Smooth muscle cell (in vitro differentiated cells): ENCODE data around the gene HMGB1. TPM values are rescaled to one million over a fixed set of nuclear protein-coding genes. Genes with fewer than 3 reads are reported as not detected.
"Not testable (repeated sequence)": the region's sequence is repeated elsewhere in the genome, so short reads cannot be mapped to it uniquely, and the experiment has no call there.

Experiments
- DNase-seq: peaks from one replicate; lab custom pipeline; 2025; ENCODE audit not compliant: unreplicated experiment; lab: John Stamatoyannopoulos, UW
- H2AFZ ChIP-seq: fragments of 200-600 bp; sonication (generic); 2 replicates; pipeline ENCODE4 v1.6.0; 2016; ENCODE audit warnings: antibody characterized with exemption, low read depth, mild to moderate bottlenecking
- H3F3A ChIP-seq: fragments of 200-600 bp; sonication (generic); 2 replicates; pipeline ENCODE4 v1.6.0; 2017; ENCODE audit warnings: antibody characterized with exemption, low read depth
- H3K27ac ChIP-seq: fragments of 200-600 bp; sonication (generic); 2 replicates; pipeline ENCODE4 v1.5.1; 2016; ENCODE audit warnings: low read depth, mild to moderate bottlenecking
- H3K27me3 ChIP-seq: fragments of 200-600 bp; sonication (generic); 2 replicates; pipeline ENCODE4 v1.6.1; 2016; ENCODE audit warnings: low read depth, mild to moderate bottlenecking
- H3K36me3 ChIP-seq: fragments of 200-600 bp; sonication (generic); 2 replicates; pipeline ENCODE4 v1.5.1; 2016; ENCODE audit warnings: low read depth
- H3K4me1 ChIP-seq: fragments of 200-600 bp; sonication (generic); 2 replicates; pipeline ENCODE4 v1.5.1; 2016; ENCODE audit warnings: low read depth
- H3K4me2 ChIP-seq: fragments of 200-600 bp; sonication (generic); 2 replicates; pipeline ENCODE4 v1.6.0; 2016; ENCODE audit warnings: mild to moderate bottlenecking
- H3K4me3 ChIP-seq: fragments of 200-600 bp; sonication (generic); 2 replicates; pipeline ENCODE4 v1.5.1; 2016; ENCODE audit warnings: mild to moderate bottlenecking
- H3K79me2 ChIP-seq: fragments of 200-600 bp; sonication (generic); 2 replicates; pipeline ENCODE4 v1.6.0; 2016; ENCODE audit warnings: low read depth, mild to moderate bottlenecking
- H3K9ac ChIP-seq: fragments of 200-600 bp; sonication (generic); 2 replicates; pipeline ENCODE4 v1.6.0; 2016; ENCODE audit warnings: low read depth
- H3K9me3 ChIP-seq: fragments of 200-600 bp; sonication (generic); replicated peaks from 2 replicates; pipeline ENCODE4 v1.5.1; 2016; ENCODE audit warnings: low read depth
- H4K20me1 ChIP-seq: fragments of 200-600 bp; sonication (generic); 2 replicates; pipeline ENCODE4 v1.6.0; 2016; ENCODE audit warnings: low read depth
- WGBS: methylation state at CpG from one replicate; pipeline ENCODE4 v1.1.7; 2016; ENCODE audit warnings: low lambda C conversion rate; 5-methylcytosine and 5-hydroxymethylcytosine counted together
- polyA plus RNA-seq: library from polyadenylated mRNA; unstranded; fragments of >200 nt; fragmentation: Nextera tagmentation; extraction: Ambion mirVana; gene quantifications from 2 replicates; pipeline ENCODE4 v1.2.1, GENCODE V29; 2016
- total RNA-seq: library from RNA; depleted of rRNA; stranded (reverse); fragments of >200 nt; gene quantifications from 2 replicates; pipeline ENCODE4 v1.2.3, GENCODE V29; 2014
- TF ChIP-seq, protein P1 (sequence below): fragments of 200-600 bp; sonication (generic); IDR thresholded peaks from 2 replicates; pipeline ENCODE4 v1.5.1; 2017; ENCODE audit warnings: borderline replicate concordance, mild to moderate bottlenecking, antibody characterized with exemption; ENCODE audit not compliant: insufficient read depth, poor library complexity, severe bottlenecking

Gene HMGB1
- total and polyA plus RNA-seq, 2 experiments from 2014 or later, result 581 to 627 TPM

GRCh38 chr13:30457306-30457891 is 8.3 kb downstream of the HMGB1 start:
- peaks cover 11% of the 10 kb centered on the region for H3K79me2 ChIP-seq
- no peak overlapping the region for H2AFZ ChIP-seq
- H3K9me3 ChIP-seq, result no peaks in the 10 kb centered on the region
- WGBS, result 63% methylated on average over 3 of the region's 3 CpGs
- DNase-seq, result no peak
- no peak overlapping the region for H3K4me2 ChIP-seq
- peaks cover 4% of the 10 kb centered on the region for H3K36me3 ChIP-seq
- TF ChIP-seq, protein P1, sequence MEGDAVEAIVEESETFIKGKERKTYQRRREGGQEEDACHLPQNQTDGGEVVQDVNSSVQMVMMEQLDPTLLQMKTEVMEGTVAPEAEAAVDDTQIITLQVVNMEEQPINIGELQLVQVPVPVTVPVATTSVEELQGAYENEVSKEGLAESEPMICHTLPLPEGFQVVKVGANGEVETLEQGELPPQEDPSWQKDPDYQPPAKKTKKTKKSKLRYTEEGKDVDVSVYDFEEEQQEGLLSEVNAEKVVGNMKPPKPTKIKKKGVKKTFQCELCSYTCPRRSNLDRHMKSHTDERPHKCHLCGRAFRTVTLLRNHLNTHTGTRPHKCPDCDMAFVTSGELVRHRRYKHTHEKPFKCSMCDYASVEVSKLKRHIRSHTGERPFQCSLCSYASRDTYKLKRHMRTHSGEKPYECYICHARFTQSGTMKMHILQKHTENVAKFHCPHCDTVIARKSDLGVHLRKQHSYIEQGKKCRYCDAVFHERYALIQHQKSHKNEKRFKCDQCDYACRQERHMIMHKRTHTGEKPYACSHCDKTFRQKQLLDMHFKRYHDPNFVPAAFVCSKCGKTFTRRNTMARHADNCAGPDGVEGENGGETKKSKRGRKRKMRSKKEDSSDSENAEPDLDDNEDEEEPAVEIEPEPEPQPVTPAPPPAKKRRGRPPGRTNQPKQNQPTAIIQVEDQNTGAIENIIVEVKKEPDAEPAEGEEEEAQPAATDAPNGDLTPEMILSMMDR, result no peak
- H3K9ac ChIP-seq, result no peak overlapping the region
- H4K20me1 ChIP-seq, result peaks cover 10% of the 10 kb centered on the region
- H3K4me3 ChIP-seq, result no peak overlapping the region
- no peaks in the 10 kb centered on the region for H3K27me3 ChIP-seq
- H3F3A ChIP-seq, result peaks cover 11% of the 10 kb centered on the region
- no peaks in the 10 kb centered on the region for H3K4me1 ChIP-seq
- no peak overlapping the region for H3K27ac ChIP-seq

DNA sequence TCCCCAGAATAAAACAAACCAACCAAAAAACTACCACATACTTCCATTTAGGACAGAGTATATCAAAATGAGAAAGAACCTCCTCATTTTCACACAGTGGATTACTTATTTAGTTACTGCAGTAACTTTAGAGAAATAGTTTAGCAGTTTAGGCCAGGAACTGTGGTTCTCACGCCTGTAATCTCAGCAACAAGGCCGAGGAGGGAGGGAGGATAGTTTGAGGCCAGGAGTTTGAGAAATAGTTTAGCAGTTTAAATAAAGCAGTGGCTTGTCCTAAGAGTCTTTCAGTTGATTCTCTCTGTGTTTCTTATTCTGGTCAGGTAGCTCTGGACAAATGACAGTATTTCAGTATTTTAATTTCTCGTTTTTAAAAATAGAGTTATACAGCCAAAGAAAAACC is 9.4 kb downstream of the HMGB1 start:
- Histone ChIP-seq H3F3A (peaks cover 11% of the 10 kb centered on the region), H3K36me3 (no peaks in the 10 kb centered on the region), H3K4me3 (no peak overlapping the region), H3K79me2 (peaks cover under 1% of the 10 kb centered on the region), H2AFZ (no peak overlapping the region), H3K9me3 (no peaks in the 10 kb centered on the region), H3K4me2 (no peak overlapping the region), H3K4me1 (no peaks in the 10 kb centered on the region), H3K27me3 (no peaks in the 10 kb centered on the region), H4K20me1 (peaks cover 4% of the 10 kb centered on the region), H3K9ac (no peak overlapping the region), H3K27ac (no peak overlapping the region)
- TF ChIP-seq, protein P1, result no peak
- DNase-seq, result no peak
- WGBS, result 79% methylated on average over 3 of the region's 3 CpGs

DNA sequence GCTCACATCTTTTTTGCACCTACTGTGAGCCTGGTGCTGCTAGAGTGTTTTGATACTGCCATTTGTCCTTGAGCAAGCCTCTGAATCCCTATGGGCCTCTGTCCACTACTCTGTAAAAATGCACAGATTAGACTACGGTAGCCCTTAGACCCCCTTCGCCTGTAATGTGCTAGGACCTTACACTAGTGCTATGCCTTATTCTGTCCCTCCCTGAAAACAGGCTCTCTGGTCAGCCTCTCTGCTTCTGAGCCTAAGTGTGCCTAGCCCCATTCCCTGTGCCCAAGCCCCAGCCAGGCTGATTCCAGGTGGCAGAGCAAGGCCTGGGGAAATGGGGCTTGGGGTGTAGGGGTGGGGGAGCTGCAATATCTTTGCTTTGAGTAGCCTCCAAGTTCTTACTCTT is 10.7 kb downstream of the HMGB1 start:
- Histone ChIP-seq H3K79me2 (no peaks in the 10 kb centered on the region), H2AFZ (no peak overlapping the region), H4K20me1 (peaks cover 4% of the 10 kb centered on the region), H3K4me2 (no peak overlapping the region), H3F3A (peaks cover 11% of the 10 kb centered on the region), H3K27me3 (no peaks in the 10 kb centered on the region), H3K27ac (no peak overlapping the region), H3K9ac (no peak overlapping the region), H3K4me1 (no peaks in the 10 kb centered on the region), H3K36me3 (no peaks in the 10 kb centered on the region), H3K9me3 (no peaks in the 10 kb centered on the region), H3K4me3 (no peak overlapping the region)
- no peak for DNase-seq
- 90% methylated on average over 2 of the region's 2 CpGs for WGBS
- TF ChIP-seq, protein P1, result no peak

- H3K9ac ChIP-seq, result no peak overlapping the region
- H3K4me1 ChIP-seq, result no peaks in the 10 kb centered on the region
- DNase-seq, result no peak
- H3K9me3 ChIP-seq, result no peaks in the 10 kb centered on the region
- no peak overlapping the region for H3K27ac ChIP-seq
- H3K36me3 ChIP-seq, result no peaks in the 10 kb centered on the region
- H3K4me3 ChIP-seq, result no peak overlapping the region
- H2AFZ ChIP-seq, result no peak overlapping the region
- TF ChIP-seq, protein P1, result no peak
- H3F3A ChIP-seq, result peaks cover 11% of the 10 kb centered on the region
- H3K79me2 ChIP-seq, result no peaks in the 10 kb centered on the region
- no peaks in the 10 kb centered on the region for H3K27me3 ChIP-seq
- H4K20me1 ChIP-seq, result no peaks in the 10 kb centered on the region
- WGBS, result 96% methylated on average over 4 of the region's 4 CpGs
- no peak overlapping the region for H3K4me2 ChIP-seq
These were observed 12.0 kb downstream of the HMGB1 start for GRCh38 chr13:30453727-30454126.

DNA sequence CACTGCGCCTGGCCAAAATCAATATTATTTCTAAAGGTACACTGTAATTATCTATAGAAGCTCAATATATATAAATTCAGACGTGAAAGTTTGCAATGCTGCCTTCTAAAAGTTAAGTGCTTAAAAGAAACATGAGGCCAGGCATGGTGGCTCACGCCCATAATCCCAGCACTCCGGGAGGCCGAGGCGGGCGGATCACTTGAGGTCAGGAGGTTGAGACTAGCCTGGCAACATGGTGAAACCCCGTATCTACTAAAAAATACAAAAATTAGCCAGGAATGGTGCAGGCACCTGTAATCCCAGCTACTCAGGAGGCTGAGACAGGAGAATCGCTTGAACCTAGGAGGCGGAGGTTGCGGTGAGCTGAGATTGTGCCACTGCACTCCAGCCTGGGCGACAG is 14.3 kb downstream of the HMGB1 start:
- not testable (repeated sequence) for H3F3A ChIP-seq, H3K4me1 ChIP-seq, H3K27ac ChIP-seq, H3K9ac ChIP-seq, H2AFZ ChIP-seq, DNase-seq, H3K9me3 ChIP-seq, H4K20me1 ChIP-seq, H3K79me2 ChIP-seq, H3K4me3 ChIP-seq, H3K4me2 ChIP-seq, H3K27me3 ChIP-seq, H3K36me3 ChIP-seq
- 97% methylated on average over 12 of the region's 12 CpGs for WGBS
